HUES64 (cell line): ENCODE results near the gene NUP214.

Source experiments
- H3K27ac ChIP-seq: 2 replicates; pipeline ENCODE4 v1.7.0; 2013; ENCODE audit warnings: low read depth, low read length, inconsistent platforms
- H3K27me3 ChIP-seq: 2 replicates; pipeline ENCODE4 v1.6.1; 2013; ENCODE audit warnings: mild to moderate bottlenecking, low read length; ENCODE audit not compliant: insufficient read depth
- H3K36me3 ChIP-seq: 2 replicates; pipeline ENCODE4 v1.6.1; 2013; ENCODE audit warnings: mild to moderate bottlenecking, low read length; ENCODE audit not compliant: insufficient read depth
- H3K4me1 ChIP-seq: 2 replicates; pipeline ENCODE4 v1.6.1; 2013; ENCODE audit warnings: mild to moderate bottlenecking, low read length, moderate library complexity; ENCODE audit not compliant: insufficient read depth
- H3K4me3 ChIP-seq: 2 replicates; pipeline ENCODE4 v1.5.1; 2013; ENCODE audit warnings: mild to moderate bottlenecking, low read length, moderate library complexity
- H3K9ac ChIP-seq: 2 replicates; pipeline ENCODE4 v1.6.1; 2013; ENCODE audit warnings: mild to moderate bottlenecking, low read depth, low read length
- H3K9me3 ChIP-seq: 2 replicates; pipeline ENCODE4 v1.6.1; 2013; ENCODE audit warnings: low read depth, low read length; ENCODE audit not compliant: insufficient read depth
- WGBS: fragments of 150-250, 120-280 bp; methylation state at CpG from one replicate; pipeline ENCODE4 v1.1.7; 2013; ENCODE audit warnings: missing lambda C conversion rate; 5-methylcytosine and 5-hydroxymethylcytosine counted together

The NUP214 gene

GRCh38 chr9:131090025-131090787, 35.2 kb upstream of the NUP214 start:
- WGBS, result 87% methylated on average over 13 of the region's 13 CpGs
- no peak overlapping the region for H3K27ac ChIP-seq
- H3K36me3 ChIP-seq, result peaks cover 2% of the 10 kb centered on the region; the same call in 1 of the 2 replicates
- H3K4me3 ChIP-seq, result no peak overlapping the region
- no peaks in the 10 kb centered on the region for H3K27me3 ChIP-seq
- no peaks in the 10 kb centered on the region for H3K9me3 ChIP-seq
- no peaks in the 10 kb centered on the region; the same call in 1 of the 2 replicates for H3K4me1 ChIP-seq
- no peak overlapping the region for H3K9ac ChIP-seq

DNA sequence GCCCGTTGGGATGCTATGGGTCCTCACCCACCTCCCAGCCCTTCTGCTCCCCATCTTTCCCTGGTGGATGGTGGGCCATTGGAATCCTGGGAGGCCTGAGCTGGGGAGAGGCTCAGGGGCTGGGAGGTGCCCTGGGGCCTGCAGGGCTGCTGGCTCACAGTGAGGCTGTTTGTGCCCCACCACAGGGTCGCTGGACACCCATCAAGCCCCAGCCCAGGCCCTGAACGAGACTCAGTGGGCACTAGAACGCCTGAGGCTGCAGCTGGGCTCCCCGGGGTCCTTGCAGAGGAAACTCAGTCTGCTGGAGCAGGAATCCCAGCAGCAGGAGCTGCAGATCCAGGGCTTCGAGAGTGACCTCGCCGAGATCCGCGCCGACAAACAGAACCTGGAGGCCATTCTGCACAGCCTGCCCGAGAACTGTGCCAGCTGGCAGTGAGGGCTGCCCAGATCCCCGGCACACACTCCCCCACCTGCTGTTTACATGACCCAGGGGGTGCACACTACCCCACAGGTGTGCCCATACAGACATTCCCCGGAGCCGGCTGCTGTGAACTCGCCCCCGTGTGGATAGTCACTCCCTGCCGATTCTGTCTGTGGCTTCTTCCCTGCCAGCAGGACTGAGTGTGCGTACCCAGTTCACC, 33.9 kb upstream of the NUP214 start:
- Histone ChIP-seq H3K9ac (no peak overlapping the region), H3K36me3 (peaks cover 2% of the 10 kb centered on the region; the same call in 1 of the 2 replicates), H3K9me3 (no peaks in the 10 kb centered on the region), H3K4me3 (no peak overlapping the region), H3K4me1 (peaks cover 4% of the 10 kb centered on the region), H3K27ac (no peak overlapping the region), H3K27me3 (no peaks in the 10 kb centered on the region)
- WGBS, result 92% methylated on average over 19 of the region's 19 CpGs

GRCh38 chr9:131092030-131092429, 33.4 kb upstream of the NUP214 start:
- Histone ChIP-seq H3K9me3 (no peaks in the 10 kb centered on the region), H3K36me3 (peaks cover 2% of the 10 kb centered on the region; the same call in 1 of the 2 replicates), H3K4me1 (peaks cover 4% of the 10 kb centered on the region), H3K4me3 (no peak overlapping the region), H3K27me3 (no peaks in the 10 kb centered on the region), H3K9ac (no peak overlapping the region), H3K27ac (no peak overlapping the region)
- WGBS, result 95% methylated on average over 6 of the region's 6 CpGs

- WGBS, result 89% methylated on average over 24 of the region's 24 CpGs
- Histone ChIP-seq H3K36me3 (peaks cover under 1% of the 10 kb centered on the region; the same call in 1 of the 2 replicates), H3K9ac (no peak overlapping the region), H3K27ac (no peak overlapping the region), H3K4me3 (no peak overlapping the region), H3K4me1 (peaks cover 11% of the 10 kb centered on the region), H3K27me3 (no peaks in the 10 kb centered on the region), H3K9me3 (no peaks in the 10 kb centered on the region)
These were observed 32.6 kb upstream of the NUP214 start for GRCh38 chr9:131092548-131093440.

GRCh38 chr9:131094015-131094414, 31.4 kb upstream of the NUP214 start:
- H3K27me3 ChIP-seq, result no peaks in the 10 kb centered on the region
- no peak overlapping the region for H3K27ac ChIP-seq
- no peaks in the 10 kb centered on the region for H3K9me3 ChIP-seq
- H3K9ac ChIP-seq, result no peak overlapping the region
- H3K4me3 ChIP-seq, result no peak overlapping the region
- no peaks in the 10 kb centered on the region; the same call in 1 of the 2 replicates for H3K36me3 ChIP-seq
- WGBS, result 92% methylated on average over 5 of the region's 5 CpGs
- peaks cover 21% of the 10 kb centered on the region for H3K4me1 ChIP-seq

DNA sequence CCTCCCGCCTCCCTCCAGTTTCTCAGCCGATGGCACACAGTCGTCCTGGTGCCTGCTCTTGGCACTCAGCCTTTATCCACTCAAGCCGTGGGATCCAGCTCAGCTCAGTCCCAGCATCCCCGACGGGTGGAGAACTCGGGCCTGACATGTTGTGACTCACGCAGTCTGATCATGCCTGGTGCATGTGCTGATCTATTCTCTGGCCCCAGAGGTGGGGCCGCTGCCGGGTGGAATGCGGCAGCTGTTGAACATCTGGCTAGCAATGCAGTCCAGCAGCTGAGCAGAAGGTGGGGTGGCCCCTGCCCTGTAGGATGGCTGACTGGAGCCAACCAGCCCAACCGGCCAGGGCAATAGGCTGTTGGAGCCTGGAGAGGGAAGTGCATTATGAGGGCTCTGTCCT, 30.8 kb upstream of the NUP214 start:
- no peaks in the 10 kb centered on the region for H3K9me3 ChIP-seq
- 87% methylated on average over 12 of the region's 12 CpGs for WGBS
- no peak overlapping the region for H3K9ac ChIP-seq
- no peak overlapping the region for H3K4me3 ChIP-seq
- H3K27me3 ChIP-seq, result no peaks in the 10 kb centered on the region
- no peak overlapping the region for H3K27ac ChIP-seq
- H3K4me1 ChIP-seq, result peaks cover 24% of the 10 kb centered on the region
- no peaks in the 10 kb centered on the region; the same call in 1 of the 2 replicates for H3K36me3 ChIP-seq

DNA sequence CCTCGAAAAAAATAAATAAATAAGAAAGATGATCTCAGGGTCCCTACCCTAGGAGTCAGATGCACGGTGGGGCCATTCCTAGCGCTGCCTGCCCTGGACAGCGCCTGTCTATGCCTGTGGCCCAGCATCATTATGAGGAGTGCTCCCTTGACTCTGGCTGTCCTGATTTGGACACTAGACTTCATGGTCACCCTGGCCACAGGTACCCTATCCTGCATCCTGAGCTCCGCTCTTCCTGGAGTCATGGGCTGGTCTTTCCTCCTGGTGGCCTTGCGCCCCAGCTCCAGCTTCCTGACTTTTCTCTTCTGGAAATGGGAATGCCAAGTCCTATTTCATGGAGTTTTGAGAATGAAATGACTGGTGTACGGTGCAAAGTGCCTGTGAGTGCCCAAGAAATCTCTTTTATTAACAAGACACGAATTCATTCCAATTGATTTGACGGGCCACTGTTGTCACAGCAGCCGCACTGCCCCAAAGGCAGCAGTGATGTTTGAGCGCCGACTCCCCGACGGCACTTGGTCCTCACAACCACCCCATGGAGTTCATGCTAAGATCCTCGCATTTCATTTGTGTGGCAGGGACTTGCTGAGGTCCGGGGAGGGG, 29.6 kb upstream of the NUP214 start:
- H3K9me3 ChIP-seq, result no peaks in the 10 kb centered on the region
- peak overlapping the region; percentile 88 for H3K4me3 ChIP-seq
- 38% methylated on average over 15 of the region's 16 CpGs for WGBS
- H3K4me1 ChIP-seq, result peaks cover 30% of the 10 kb centered on the region
- H3K36me3 ChIP-seq, result no peaks in the 10 kb centered on the region; the same call in 1 of the 2 replicates
- peak overlapping the region; percentile 11; the same call in 1 of the 2 replicates for H3K27ac ChIP-seq
- no peaks in the 10 kb centered on the region for H3K27me3 ChIP-seq
- no peak overlapping the region for H3K9ac ChIP-seq

DNA sequence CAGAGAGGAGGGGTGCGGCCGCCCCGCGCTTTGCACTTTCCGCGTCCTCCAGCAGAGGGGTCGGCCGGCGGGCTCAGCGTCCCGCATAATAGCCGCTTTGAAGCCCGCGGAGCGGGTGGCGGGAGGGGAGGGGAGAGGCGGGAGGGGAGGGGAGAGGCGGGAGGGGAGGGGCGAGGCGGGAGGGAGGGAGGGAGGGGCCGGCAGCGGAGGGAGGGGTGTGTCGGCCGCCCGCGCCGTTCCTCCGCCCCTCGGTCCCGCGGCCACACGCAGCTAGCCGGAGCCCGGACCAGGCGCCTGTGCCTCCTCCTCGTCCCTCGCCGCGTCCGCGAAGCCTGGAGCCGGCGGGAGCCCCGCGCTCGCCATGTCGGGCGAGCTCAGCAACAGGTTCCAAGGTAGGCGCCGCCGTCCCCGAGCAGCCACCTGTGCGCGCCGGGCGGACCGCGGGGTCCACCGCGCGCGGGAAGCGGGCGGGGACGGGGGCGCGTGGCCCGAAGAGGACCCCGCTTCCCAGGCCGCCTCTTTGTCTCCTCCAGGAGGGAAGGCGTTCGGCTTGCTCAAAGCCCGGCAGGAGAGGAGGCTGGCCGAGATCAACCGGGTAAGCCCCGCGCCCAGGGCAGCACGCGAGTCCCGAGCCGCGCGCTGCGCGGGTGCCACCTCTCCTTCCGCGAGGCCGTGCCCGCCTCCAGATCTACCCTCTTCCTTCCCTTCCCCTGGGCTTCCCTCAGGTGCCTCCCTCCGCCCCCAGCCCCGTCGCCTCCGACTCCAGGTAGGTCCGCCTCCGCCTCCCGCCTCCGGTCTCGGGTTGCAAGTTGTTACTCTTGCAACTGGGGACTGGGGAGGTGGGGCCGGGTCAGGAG, 28.9 kb upstream of the NUP214 start, which contains the start of gene AIF1L:
Gene AIF1L, plus strand, starts transcription at position 263 of the 857 bp plus-strand sequence. Its CDS starts 99 bp downstream, at position 362.
- Histone ChIP-seq H3K9me3 (no peaks in the 10 kb centered on the region), H3K4me1 (peaks cover 30% of the 10 kb centered on the region), H3K36me3 (peaks cover 6% of the 10 kb centered on the region), H3K27ac (peak within 1 kb of the TSS; percentile 91), H3K9ac (peak within 1 kb of the TSS; percentile 93), H3K27me3 (no peaks in the 10 kb centered on the region), H3K4me3 (peak within 1 kb of the TSS; percentile 88)
- under 1% methylated on average over 86 of the region's 99 CpGs for WGBS

- peak overlapping the region; percentile 88 for H3K4me3 ChIP-seq
- H3K4me1 ChIP-seq, result peaks cover 31% of the 10 kb centered on the region
- H3K9ac ChIP-seq, result peak overlapping the region; percentile 93
- no peaks in the 10 kb centered on the region for H3K27me3 ChIP-seq
- peaks cover 7% of the 10 kb centered on the region for H3K36me3 ChIP-seq
- H3K9me3 ChIP-seq, result no peaks in the 10 kb centered on the region
- 26% methylated on average over 17 of the region's 19 CpGs for WGBS
- peak overlapping the region; percentile 91 for H3K27ac ChIP-seq
These were observed 28.0 kb upstream of the NUP214 start for GRCh38 chr9:131097126-131097947.
